T-helper 1 cell treated with Interleukin-12 subunit alpha and Interleukin-12 subunit beta and Interleukin-4 antibody, amounts not matched to agents 30 ng/mL and 1 ng/mL, for 36 hours (primary cell): ENCODE data around the gene NTN1. TPM values are rescaled to one million over a fixed set of nuclear protein-coding genes. Genes with fewer than 3 reads are reported as not detected.
"Not testable (repeated sequence)": the region's sequence is repeated elsewhere in the genome, so short reads cannot be mapped to it uniquely, and the experiment has no call there.

Source experiments
- intact Hi-C: fragments of 100-400 bp; cut with micrococcal nuclease; formaldehyde crosslinking; loops from one replicate; pipeline ENCODE4 v1.15.1; 2024
- total RNA-seq: library from RNA; stranded (reverse); gene quantifications from 2 replicates; pipeline ENCODE4 v1.2.3, GENCODE V29; 2022

Gene NTN1
- total RNA-seq, 1 donor from 2014 or later, result not detected

DNA sequence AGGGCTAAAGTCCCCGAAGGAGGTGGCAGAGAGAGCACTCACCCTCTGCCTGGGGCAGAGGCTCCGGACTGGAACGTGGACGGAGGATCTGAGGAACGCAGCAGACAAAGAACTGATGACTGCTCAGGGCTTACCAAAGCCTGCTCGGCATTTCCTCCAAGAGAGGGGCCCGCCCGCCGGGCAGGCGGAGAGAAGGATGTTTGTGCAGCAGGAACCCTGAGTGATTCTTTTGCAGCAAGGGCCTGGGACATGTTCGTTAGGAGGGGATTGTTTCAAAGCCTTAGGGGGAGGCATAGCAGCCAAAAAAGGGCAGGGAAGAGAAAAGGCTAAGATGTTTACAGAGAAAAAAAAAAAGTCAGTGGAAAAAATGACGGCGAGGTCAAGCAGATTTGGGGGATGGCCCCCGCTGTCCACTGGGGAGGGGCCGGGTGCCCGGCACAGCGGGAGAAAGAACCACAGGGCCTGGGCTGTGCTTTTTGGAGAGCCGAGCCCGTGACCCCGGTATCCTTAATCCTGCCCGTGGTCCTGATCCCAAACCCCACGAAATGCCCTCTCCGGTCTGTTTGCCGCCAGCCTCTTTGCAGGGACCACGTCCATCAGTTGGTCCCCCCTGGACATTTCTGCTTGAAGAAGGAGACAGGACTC lies 129.3 kb downstream of the NTN1 start:
- intact Hi-C loops, result no loop called here

DNA sequence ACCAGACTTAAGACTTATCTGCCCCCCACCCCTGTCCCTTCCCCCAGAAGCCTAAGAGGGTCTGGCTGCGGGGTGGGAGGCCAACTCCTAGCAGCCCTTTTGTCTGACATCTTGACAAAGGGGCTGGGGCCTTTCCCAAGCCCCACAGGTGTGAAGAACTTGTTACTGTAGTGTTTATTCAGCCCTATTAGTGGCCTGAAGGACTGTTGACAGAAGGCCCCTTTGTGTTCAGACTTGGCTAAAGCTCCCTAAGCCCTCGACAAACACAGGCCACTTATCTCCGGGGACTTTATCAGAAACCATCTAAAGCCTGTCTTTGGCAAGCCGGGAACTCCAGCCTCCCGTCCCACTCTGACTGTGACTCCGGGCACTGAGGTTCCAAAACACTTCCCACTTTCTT lies 129.8 kb downstream of the NTN1 start:
- intact Hi-C loops, result no loop called here

DNA sequence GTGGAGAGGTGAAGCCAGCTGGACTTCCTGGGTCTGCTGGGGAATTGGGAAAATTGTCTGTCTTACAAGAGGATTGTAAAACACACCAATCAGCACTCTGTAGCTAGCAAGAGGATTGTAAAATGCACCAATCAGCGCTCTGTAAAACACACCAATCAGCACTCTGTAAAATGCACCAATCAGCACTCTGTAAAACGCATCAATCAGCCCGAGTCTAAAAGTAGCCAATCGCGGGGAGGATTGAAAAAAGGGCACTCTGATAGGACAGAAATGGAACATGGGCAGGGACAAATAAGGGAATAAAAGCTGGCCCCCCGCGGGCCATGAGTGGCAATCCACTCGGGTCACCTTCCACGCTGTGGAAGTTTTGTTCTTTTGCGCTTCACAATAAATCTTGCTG lies 130.4 kb downstream of the NTN1 start:
- intact Hi-C loops, result not testable (repeated sequence)

DNA sequence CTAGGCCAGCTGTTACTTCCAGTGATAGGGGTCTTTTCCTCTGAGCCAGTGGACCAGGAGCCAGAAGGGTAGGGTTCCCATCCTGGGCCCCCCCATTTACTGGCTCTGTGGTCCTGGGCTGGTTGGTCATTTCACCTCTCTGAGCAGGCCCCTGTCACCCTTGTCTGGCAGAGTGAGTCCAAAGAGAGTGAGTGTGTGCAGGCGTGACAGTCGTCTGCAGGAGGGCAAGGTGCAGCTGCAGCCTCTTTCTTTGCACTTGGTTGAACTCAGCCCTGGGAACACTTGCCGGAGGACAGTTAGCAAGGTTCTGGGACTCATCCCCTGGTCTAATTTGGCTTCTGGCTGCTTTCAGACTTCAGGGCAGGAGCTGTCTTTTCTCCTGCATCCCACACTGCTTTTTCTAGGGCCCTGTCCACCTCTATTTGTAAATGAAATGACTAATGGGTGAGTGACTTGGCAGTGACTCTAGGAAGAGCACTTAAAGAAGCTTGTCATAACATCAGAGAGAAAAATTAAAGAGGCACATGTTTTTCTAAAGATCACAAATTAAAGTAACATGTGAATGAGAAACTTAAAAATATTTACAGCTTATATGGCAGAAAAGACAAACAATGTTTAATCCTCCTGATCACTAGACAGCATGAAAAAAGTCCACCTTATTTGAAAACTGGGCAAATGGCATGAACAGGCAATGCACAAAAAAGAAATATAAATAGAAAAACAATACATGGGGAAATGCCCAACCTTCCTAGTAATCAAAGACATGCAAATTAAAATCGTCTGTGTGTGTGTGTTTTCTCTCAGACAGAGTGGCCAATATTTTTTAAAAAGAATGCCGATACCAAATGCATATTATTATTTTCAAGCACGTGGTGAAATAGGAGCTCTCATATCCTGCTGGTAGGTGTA lies 137.5 kb downstream of the NTN1 start:
- intact Hi-C loops, result no loop called here

DNA sequence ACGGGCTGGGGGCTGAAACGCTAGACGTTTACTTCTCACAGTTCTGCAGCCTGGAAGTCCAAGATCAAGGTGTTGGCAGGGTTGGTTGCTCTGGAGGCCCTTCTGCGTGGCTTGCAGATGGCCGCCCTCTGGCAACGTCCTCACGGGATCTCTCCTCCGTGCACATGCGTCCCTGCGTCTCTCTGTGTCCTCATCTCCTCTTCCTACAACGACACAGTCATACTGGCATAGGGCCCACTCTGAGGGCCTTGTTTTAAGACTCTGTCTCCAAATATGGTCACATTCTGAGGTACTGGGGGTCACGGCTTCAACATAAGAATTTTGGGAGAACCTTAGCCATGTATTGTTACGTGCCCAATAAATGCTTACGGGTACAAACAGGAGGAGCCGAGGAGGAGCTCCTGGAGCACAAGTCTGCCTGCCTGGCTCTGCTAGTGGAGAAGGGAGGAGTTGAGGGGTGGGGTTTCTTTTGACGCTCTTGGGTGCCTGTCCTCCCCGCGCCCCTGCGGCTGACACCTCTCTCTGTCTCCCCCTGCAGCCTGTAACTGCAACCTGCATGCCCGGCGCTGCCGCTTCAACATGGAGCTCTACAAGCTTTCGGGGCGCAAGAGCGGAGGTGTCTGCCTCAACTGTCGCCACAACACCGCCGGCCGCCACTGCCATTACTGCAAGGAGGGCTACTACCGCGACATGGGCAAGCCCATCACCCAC lies 141.1 kb downstream of the NTN1 start:
- intact Hi-C loops, result no loop called here

DNA sequence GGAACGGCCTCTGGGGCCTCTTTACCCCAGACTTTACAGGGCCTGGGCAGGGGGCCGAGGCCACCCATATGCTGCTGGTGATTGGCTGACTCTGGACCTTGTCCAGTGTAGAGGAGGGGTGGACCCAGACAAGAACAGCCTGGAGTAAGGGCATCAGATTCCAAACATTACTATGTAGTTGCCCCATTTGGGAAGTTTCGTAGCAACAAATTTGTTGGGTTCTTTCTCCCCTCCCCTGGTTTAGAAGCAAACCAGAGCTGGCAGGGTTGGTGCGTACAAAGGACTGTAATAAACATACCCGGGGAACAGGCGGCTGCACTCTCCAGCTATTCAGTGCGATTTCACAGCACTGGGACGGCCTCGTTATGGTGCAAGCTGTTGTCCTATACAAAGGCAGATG lies 145.5 kb downstream of the NTN1 start:
- intact Hi-C loops, result no loop called here

DNA sequence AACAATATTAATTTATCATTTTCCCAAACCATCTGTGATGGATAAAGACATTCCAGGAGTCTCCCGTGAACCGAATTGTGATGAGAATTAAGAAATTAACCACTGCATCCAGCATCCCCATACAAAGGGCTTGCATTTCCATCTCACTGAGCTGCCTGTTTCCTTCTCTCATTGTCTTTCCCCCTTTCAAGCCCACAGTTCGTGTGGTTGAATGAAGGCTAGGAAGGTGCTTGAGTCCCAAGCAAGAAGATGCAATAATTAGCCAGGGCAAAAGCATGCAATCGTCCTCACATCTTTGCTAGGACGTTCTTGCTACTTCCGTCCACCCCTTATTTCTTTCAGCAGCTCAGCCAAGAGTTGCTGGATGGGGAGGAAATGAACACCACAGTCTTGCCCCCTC lies 146.1 kb downstream of the NTN1 start:
- intact Hi-C loops, result no loop called here

DNA sequence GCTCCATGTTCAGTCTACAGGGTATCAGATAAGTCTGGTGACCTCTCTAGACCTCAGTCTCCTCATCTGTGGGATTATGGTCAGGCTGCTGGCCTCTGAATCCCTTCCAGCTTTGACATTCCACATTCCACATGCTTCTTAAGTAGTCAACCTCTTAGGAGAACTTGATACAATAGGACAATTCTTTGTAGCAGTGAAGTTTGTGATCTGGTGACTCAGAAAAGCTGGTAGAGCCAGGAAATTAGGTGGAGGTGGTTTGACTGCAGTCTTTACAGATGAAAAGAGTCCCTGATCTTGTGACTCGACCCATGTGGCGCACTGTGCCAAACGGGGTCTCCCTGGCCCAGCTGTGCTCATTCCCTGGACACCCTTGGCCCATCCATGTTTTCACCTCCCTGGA lies 147.8 kb downstream of the NTN1 start:
- intact Hi-C loops, result no loop called here

DNA sequence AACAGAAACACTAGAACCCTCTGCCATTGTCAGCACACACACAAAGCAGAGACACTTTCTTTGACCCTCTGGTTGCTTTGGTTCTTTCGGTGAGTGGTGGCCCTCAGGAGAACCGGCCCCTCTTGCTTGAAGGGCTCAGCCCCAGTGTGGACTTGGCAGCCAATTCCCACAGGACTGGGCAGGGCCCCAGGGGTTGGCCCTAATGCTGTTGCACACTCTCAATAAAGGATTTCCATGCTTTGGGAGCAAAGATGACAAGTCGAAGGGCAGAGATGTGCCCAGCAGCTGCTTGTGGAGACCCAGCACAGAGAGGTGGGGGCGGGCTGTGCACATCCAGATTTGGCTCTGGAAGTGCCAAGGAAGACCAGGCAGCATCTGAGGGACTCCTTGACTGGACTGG lies 149.0 kb downstream of the NTN1 start:
- intact Hi-C loops, result no loop called here

DNA sequence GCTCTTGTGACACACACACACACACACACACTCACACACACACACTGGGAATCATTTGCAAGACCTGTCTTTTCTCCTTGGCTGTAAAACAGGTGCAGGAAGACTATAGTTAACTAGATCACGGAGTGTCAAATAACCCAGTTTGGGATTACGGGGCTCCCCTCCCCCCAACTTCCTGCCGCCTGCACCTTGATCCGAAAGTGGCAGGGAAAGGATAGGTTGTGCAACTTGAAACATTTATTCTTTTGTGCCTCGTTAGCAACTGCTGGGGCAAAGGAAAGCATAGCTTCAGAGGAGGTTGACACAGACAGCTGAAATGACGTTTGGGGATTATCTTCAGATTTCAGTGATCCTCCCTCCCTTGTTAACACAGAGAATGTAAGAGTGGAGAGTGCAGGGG lies 149.5 kb downstream of the NTN1 start:
- intact Hi-C loops, result no loop called here

DNA sequence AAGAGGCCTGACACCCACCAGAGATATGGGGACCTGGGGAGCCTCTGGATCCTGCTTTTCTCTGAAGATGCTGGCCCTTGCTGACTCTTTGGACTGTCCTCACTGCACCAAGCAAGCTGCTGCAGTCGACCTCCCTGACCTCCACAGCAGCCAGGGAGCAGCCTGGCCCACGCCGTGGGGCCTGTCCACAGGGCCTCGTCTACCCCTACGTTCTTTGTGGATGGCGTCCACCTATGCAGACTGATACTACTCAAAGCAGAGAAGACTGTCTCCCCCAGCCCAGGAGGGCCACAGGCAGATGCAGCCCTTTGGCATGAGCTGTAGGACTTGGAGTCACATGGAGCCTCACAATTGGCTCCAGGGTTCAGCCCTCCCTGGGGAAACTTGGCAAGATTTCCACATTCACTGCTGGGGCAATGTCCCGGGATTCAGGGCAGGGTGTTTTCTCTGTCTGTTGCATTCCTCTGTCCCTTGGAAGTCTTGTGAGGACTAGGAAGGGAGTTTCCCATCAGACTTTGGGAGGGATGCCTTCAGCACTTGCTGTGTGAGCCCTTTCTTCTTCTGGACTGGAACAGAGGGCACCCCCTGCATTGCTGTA lies 152.2 kb downstream of the NTN1 start:
- intact Hi-C loops, result no loop called here

DNA sequence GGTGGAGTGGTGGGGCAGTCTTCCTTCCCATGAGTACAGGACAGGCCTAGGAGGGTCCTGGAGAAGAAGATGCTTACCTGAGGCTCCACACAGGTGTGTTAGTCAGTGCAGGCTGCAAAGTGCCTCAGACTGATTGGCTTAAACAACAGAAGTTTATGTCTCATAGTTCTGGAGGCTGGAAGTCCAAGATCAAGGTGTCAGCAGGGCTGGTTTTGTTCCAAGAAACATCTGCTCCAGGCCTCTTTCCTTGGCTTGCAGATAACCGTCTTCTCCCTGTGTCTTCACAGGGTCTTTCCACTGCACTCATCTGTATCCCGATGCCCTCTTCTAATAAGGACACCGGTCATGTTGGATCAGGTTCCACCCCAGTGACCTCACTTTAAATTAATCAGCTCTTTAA lies 153.0 kb downstream of the NTN1 start:
- intact Hi-C loops, result no loop called here

DNA sequence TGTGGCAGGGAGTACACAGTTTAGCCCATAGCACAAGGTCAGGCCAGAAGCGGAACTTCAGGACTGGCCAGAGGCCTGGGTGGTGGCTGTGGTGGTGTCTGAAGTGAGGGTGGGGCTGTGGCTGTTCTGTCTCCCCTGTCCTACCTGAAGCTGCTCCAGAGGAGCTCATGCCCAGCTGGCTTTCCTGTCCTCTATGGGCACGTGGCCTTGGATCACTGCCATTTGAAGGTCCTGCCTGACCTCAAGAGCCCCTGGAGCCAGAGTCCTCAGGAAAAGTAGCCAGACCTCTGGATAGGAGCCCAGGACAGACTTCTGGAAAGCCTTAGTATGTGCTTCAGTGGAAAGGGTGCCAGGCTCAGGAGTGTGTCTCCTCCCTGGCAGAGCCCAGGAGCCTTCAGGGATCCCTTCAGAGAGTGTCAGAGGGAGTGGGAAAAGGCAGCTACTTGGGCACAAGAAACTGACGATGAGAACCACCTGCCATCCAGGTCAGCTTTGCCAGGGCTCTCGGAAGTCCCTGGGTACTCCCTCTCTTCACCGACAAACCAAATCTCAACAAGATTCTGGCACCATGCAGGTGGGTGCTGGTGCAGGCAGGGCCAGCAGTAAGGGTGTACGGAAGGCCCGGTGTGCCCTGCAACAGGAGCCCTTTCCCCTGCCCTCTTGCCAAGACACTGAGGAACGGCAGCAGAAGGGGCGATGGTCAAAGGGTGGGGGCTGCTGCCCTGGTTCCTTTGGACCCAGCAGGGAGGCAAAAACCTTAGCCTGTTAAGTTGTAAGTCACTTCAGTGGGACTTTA lies 153.7 kb downstream of the NTN1 start:
- intact Hi-C loops, result no loop called here

DNA sequence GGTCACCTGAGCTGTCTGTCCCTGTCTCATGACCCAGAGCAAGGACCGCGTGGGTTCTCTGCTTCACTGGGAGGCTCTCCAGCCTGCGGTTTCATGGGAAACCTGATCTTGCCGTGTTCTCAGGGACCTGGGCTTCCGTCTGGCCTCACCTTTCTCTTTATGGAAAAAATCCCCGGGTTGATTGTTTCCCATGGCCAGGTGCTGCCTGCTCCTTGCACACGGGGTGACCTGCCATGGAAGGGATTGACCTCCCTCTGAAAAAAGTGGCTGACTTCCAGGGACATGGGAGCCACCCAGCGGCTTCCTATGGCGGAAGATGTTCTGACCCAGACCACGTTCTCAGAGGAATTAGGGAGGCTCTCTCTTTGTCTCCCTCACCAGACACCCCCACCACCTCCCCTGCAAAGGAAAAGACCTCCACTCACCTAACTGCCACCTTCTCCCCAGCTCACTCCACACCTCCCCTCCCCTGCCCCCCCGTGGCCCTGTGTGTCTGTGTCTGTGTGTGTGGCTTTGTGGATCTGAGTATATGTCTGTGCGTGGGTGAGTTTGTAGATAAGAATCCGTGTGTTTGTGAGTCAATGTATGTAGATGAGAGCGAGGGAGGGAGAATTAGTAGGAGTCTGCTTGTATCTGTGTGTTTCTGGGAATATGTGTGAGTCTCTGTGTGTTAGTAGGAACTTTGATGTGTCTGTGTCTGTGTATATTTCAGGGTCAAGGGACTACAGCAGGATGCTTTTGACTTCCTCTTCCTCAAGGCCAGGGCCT lies 154.6 kb downstream of the NTN1 start:
- intact Hi-C loops, result no loop called here

DNA sequence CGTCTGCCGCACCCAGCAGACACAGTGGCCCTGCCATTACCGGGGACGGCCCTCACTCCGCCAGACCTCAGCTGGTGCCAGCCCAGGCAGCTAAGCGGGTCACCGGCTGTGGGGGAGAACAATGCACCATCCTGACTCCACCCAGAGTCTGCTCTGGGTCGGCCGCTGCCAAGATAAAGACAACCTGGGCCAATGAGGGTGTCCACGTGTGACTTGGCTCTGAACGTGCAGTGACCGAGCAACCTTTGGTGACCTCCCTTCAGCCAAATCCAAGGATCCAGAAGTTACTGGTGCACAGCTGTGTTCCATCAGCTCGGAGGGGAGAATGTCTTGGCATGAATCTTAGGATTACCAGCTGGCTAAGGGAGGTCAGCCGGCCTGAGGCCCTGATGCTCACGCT lies 155.9 kb downstream of the NTN1 start:
- intact Hi-C loops, result no loop called here

DNA sequence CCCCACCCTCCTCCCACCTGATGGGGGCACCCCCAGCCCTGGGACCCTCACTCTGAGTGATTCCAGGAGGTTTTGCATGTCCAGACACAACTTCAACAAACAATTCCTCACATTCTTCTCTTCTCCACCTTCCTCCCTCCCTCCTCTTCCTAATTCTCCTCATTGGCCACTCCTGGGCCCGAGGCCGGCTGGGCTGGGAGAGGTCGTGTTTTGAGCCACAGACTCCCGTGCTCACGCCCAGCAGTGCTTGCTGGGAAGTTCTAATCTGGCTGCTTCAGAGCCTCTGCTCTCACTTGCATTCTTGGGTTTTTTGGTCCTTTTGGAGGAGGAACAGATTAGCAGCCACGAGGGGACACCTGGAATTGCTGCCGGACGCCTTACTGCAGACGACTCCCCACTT lies 157.0 kb downstream of the NTN1 start:
- intact Hi-C loops, result no loop called here

DNA sequence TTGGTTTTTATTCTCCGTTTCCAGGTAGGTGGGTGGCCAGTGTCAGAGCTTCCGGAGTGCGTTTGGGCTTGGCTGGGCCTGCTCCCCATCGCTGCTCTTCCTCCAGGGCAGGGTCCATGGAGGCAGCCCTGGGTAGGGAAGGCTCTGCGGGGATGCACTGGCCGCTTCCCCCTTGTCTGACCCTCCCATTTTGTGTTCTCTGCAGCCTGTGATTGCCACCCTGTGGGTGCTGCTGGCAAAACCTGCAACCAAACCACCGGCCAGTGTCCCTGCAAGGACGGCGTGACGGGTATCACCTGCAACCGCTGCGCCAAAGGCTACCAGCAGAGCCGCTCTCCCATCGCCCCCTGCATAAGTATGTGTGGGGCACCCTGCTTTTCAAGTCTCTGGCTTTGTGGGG lies 158.3 kb downstream of the NTN1 start:
- intact Hi-C loops, result no loop called here

DNA sequence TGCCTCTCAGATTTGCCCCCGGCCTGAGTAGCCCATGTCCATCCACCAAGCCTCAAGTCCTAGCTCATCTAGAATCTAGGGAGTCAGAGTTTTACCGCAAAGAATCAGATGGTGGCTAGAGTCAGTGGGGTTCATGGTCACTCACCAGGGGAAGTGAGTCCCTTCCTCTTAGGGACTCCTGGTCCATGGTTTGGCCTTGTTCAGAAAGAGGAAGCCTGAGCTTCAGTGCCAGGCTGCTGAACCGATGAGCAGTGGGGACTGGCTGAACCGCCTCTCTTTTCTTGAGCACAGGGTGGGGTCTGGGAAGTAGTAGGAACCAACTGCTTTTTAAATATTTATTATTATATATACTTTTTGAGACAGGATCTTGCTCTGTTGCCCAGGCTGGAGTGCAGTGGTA lies 160.3 kb downstream of the NTN1 start:
- intact Hi-C loops, result no loop called here

DNA sequence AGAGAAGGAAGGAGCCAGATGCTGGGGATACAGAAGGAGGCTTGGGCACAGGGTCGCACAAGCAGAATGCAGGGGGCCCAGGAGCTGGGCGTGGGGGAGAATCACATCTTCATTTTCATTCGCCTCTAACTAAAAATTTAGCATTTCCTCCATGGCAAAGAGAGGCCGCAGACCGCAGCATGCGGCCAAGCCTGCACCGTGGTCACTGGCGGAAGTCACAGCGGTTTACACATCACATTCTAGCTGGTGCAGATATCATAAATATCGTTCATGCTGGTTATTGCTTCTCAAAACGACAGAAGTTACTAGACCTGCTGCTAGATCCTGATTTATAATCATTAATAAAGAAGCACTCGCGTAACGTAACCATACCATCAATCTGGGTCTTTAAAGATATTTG lies 162.0 kb downstream of the NTN1 start:
- intact Hi-C loops, result no loop called here

DNA sequence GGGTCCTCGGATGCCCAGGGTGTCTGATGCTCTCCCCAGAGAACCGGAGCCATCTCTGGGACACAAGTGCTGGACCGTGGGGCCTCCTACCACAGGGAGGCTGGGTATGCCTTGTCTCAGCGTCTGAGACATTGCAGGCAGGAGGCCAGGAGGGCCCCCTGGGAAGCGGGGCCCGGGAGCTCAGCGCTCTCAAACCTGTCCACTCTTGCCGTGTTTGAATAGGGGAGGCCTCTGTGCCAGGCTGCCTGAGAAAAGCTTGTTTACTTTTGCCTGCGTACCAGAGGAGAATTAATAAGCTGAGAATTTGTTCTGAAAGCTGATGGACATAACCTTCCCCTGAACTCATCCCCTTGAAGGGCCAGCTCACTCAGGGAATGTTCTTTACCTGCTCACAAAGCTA lies 163.8 kb downstream of the NTN1 start:
- intact Hi-C loops, result no loop called here
